Astrocyte (in vitro differentiated cells and primary cell): ENCODE results near the gene TMEM129. TPM values are rescaled to one million over a fixed set of nuclear protein-coding genes. Genes with fewer than 3 reads are reported as not detected.

Source experiments
- DNase-seq: peaks from one replicate; pipeline ENCODE4 v3.0.0-alpha.2; 2010; ENCODE audit warnings: low read depth
- FAIRE-seq: peaks from 2 replicates; lab custom pipeline; 2011; peaks lifted over from hg19 to GRCh38; lab: Jason Lieb, UNC
- H2AFZ ChIP-seq: 2 replicates; pipeline ENCODE4 v1.6.0; 2012; ENCODE audit warnings: low read depth, low read length, inconsistent platforms
- H3K27ac ChIP-seq: 2 replicates; pipeline ENCODE4 v1.5.1; 2011; ENCODE audit warnings: low read depth, low read length, inconsistent platforms
- H3K27me3 ChIP-seq: 2 replicates; pipeline ENCODE4 v1.6.0; 2011; ENCODE audit warnings: low read length, inconsistent platforms; ENCODE audit not compliant: insufficient read depth
- H3K36me3 ChIP-seq: 2 replicates; pipeline ENCODE4 v1.5.1; 2011; ENCODE audit warnings: low read length, inconsistent platforms; ENCODE audit not compliant: insufficient read depth
- H3K4me1 ChIP-seq: 2 replicates; pipeline ENCODE4 v1.5.1; 2011; ENCODE audit warnings: low read length, inconsistent platforms; ENCODE audit not compliant: insufficient read depth
- H3K4me2 ChIP-seq: 2 replicates; pipeline ENCODE4 v1.6.0; 2012; ENCODE audit warnings: low read length, inconsistent platforms
- H3K4me3 ChIP-seq: 2 replicates; pipeline ENCODE4 v1.5.1; 2011; ENCODE audit warnings: low read depth, mild to moderate bottlenecking, low read length, inconsistent platforms; ENCODE audit not compliant: insufficient read depth
- H3K79me2 ChIP-seq: 2 replicates; pipeline ENCODE4 v1.6.0; 2012; ENCODE audit warnings: mild to moderate bottlenecking, low read length, inconsistent platforms; ENCODE audit not compliant: insufficient read depth
- H3K9ac ChIP-seq: 2 replicates; pipeline ENCODE4 v1.6.0; 2012; ENCODE audit warnings: mild to moderate bottlenecking, low read length, inconsistent platforms
- H3K9me3 ChIP-seq: 2 replicates; pipeline ENCODE4 v1.5.1; 2012; ENCODE audit warnings: low read depth, mild to moderate bottlenecking, low read length, inconsistent platforms; ENCODE audit not compliant: insufficient read depth
- H4K20me1 ChIP-seq: 2 replicates; pipeline ENCODE4 v1.6.0; 2012; ENCODE audit warnings: low read length, inconsistent platforms; ENCODE audit not compliant: insufficient read depth
- H3K27ac Mint-ChIP-seq: one replicate; pipeline ENCODE4 v1.8.0; 2021; ENCODE audit warnings: mild to moderate bottlenecking, mixed read lengths; ENCODE audit not compliant: unreplicated experiment
- H3K27me3 Mint-ChIP-seq: one replicate; pipeline ENCODE4 v1.8.0; 2021; ENCODE audit warnings: low read depth, mixed read lengths; ENCODE audit not compliant: unreplicated experiment
- H3K36me3 Mint-ChIP-seq: one replicate; pipeline ENCODE4 v1.8.0; 2021; ENCODE audit warnings: low read depth, mixed read lengths; ENCODE audit not compliant: unreplicated experiment
- H3K4me1 Mint-ChIP-seq: one replicate; pipeline ENCODE4 v1.8.0; 2021; ENCODE audit warnings: low read depth, mixed read lengths; ENCODE audit not compliant: unreplicated experiment
- H3K4me3 Mint-ChIP-seq: one replicate; pipeline ENCODE4 v1.8.0; 2021; ENCODE audit warnings: mild to moderate bottlenecking, moderate library complexity, mixed read lengths; ENCODE audit not compliant: unreplicated experiment
- H3K9me3 Mint-ChIP-seq: one replicate; pipeline ENCODE4 v1.8.0; 2021; ENCODE audit warnings: mild to moderate bottlenecking, mixed read lengths; ENCODE audit not compliant: unreplicated experiment
- EZH2 ChIP-seq: IDR thresholded peaks from 2 replicates; pipeline ENCODE4 v1.6.1; 2012; ENCODE audit warnings: mild to moderate bottlenecking, low read length, inconsistent platforms; ENCODE audit not compliant: insufficient read depth
- total RNA-seq: library from RNA; stranded (reverse); gene quantifications from 2 replicates; pipeline ENCODE4 v1.2.1, GENCODE V29; 2021
- TF ChIP-seq, protein P1 (sequence below): IDR thresholded peaks from 2 replicates; pipeline ENCODE4 v1.5.1; 2011; ENCODE audit warnings: low read depth, mild to moderate bottlenecking, inconsistent platforms, low read length, moderate library complexity; ENCODE audit not compliant: insufficient read depth

Gene TMEM129
- total RNA-seq, 1 donor from 2014 or later, result 26.8 TPM

DNA sequence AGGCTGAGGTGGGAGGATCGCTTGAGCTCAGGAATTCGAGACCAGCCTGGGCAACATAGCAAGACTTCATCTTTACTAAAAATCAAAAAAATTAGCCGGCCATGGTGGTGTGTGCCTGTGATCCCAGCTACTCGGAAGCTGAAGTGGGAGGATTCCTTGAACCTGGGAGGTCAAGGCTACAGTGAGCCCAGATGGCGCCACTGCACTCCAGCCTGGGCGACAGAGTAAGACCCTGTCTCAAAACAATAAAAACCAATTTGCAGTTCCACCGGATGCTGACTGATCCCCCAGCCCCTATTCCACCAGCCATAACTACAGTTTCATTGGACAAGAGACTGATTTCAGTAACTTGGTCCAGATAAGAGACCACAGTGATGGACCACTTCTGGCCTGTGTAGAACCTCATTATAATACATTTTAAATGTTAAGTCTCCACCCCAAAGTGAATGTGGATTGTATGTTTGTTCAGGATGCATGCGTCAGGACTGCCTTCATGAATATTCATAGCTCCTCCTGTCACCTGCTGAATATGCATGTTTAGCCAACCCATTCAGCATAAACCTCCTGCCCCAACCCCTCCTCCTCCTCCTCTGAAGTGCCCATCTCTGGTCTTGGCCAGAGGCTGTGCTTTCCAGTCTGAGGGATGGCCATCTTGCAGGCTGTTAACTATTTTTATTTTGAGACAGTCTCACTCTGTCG is 6.7 kb downstream of the TMEM129 start:
- Mint-ChIP-seq H3K4me1 (peaks cover 10% of the 10 kb centered on the region), H3K9me3 (no peaks in the 10 kb centered on the region), H3K36me3 (peaks cover 8% of the 10 kb centered on the region), H3K4me3 (peak overlapping the region; percentile 45), H3K27me3 (no peaks in the 10 kb centered on the region), H3K27ac (no peak overlapping the region)
- FAIRE-seq (no peak), DNase-seq (no peak)
- Histone ChIP-seq H3K36me3 (peaks cover 2% of the 10 kb centered on the region), H3K79me2 (peaks cover 61% of the 10 kb centered on the region), H3K27me3 (no peaks in the 10 kb centered on the region), H3K9ac (no peak overlapping the region), H3K9me3 (no peaks in the 10 kb centered on the region), H3K4me1 (peaks cover 6% of the 10 kb centered on the region), H3K27ac (peak overlapping the region; percentile 5), H4K20me1 (peaks cover 43% of the 10 kb centered on the region), H2AFZ (no peak overlapping the region), H3K4me2 (peak overlapping the region; percentile 3), H3K4me3 (no peak overlapping the region)
- TF ChIP-seq, protein P1, sequence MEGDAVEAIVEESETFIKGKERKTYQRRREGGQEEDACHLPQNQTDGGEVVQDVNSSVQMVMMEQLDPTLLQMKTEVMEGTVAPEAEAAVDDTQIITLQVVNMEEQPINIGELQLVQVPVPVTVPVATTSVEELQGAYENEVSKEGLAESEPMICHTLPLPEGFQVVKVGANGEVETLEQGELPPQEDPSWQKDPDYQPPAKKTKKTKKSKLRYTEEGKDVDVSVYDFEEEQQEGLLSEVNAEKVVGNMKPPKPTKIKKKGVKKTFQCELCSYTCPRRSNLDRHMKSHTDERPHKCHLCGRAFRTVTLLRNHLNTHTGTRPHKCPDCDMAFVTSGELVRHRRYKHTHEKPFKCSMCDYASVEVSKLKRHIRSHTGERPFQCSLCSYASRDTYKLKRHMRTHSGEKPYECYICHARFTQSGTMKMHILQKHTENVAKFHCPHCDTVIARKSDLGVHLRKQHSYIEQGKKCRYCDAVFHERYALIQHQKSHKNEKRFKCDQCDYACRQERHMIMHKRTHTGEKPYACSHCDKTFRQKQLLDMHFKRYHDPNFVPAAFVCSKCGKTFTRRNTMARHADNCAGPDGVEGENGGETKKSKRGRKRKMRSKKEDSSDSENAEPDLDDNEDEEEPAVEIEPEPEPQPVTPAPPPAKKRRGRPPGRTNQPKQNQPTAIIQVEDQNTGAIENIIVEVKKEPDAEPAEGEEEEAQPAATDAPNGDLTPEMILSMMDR, result no peak
- TF ChIP-seq EZH2, result no peak

DNA sequence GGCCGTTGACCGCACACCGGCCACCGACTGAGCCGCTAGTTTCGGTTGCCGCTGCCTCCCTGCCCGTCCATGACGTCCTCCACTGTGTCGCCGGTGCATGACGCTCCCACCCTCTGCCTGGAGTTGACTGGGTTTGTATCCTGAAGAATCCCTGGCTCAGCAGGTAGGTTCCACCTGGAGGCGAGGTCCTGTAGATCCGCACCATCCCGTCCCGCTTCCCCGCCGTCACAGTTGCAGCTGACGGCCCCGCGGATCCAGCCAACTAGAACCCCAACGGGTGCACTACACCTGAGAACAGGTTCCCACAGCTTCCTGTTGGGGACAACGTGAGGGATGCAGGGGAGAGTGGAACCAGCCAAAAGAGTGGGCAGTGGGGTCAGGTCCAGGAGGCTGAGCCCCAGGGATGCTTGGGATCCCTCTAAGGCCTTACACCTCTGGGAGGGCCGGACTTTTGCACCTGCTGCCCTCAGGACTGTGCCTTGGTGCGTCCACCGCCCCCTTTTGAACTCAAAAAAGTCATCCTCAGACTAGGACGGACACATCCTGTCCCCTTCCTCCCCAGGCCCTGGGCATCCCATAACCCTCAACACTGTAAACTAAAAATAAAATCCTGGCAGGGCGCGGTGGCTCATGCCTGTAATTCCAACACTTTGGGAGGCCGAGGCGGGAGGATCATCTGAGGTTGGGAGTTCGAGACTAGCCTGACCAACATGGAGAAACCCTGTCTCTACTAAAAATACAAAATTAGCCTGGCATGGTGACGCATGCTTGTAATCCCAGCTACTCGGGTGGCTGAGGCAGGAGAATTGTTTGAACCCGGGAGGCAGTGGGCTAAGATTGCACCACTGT is 7.9 kb downstream of the TMEM129 start:
- Mint-ChIP-seq H3K27me3 (no peaks in the 10 kb centered on the region), H3K4me1 (peaks cover 15% of the 10 kb centered on the region), H3K27ac (peak overlapping the region; percentile 97), H3K36me3 (peaks cover 8% of the 10 kb centered on the region), H3K9me3 (no peaks in the 10 kb centered on the region), H3K4me3 (peak overlapping the region; percentile 94)
- H3K9me3 ChIP-seq, result no peaks in the 10 kb centered on the region
- H3K79me2 ChIP-seq, result peaks cover 63% of the 10 kb centered on the region
- peaks cover 2% of the 10 kb centered on the region for H3K36me3 ChIP-seq
- peak overlapping the region; percentile 85 for H3K4me3 ChIP-seq
- no peaks in the 10 kb centered on the region for H3K27me3 ChIP-seq
- H3K9ac ChIP-seq, result peak overlapping the region; percentile 90
- FAIRE-seq (no peak), DNase-seq (no peak)
- peak overlapping the region; percentile 97 for H3K4me2 ChIP-seq
- peaks cover 6% of the 10 kb centered on the region for H3K4me1 ChIP-seq
- peak overlapping the region; percentile 91 for H2AFZ ChIP-seq
- peaks cover 45% of the 10 kb centered on the region for H4K20me1 ChIP-seq
- TF ChIP-seq EZH2, result no peak
- TF ChIP-seq, protein P1, result no peak
- H3K27ac ChIP-seq, result peak overlapping the region; percentile 95
